GM23338 (cell line): ENCODE data around the gene CFH. TPM values are rescaled to one million over a fixed set of nuclear protein-coding genes. Genes with fewer than 3 reads are reported as not detected.

Experiments used
- ATAC-seq: fragments of 200-7000 bp; cut with Tn5 transposase; 3 replicates; pipeline ENCODE4 v1.9.1; 2020
- DNase-seq: peaks from one replicate; pipeline ENCODE4 v3.0.0-alpha.2; 2015; ENCODE audit warnings: low spot score
- H2AFZ ChIP-seq: fragments of 200-600 bp; sonication (generic); 2 replicates; pipeline ENCODE4 v1.8.0; 2016; ENCODE audit warnings: antibody characterized with exemption, mild to moderate bottlenecking, moderate library complexity
- H3F3A ChIP-seq: fragments of 200-600 bp; sonication (generic); replicated peaks from 2 replicates; pipeline ENCODE4 v1.8.0; 2017; ENCODE audit warnings: antibody characterized with exemption, mixed run types, low read depth
- H3K27ac ChIP-seq: fragments of 200-600 bp; sonication (generic); 2 replicates; pipeline ENCODE4 v1.6.1; 2016; ENCODE audit warnings: low read depth
- H3K27me3 ChIP-seq: fragments of 200-600 bp; sonication (generic); 2 replicates; pipeline ENCODE4 v1.8.0; 2016; ENCODE audit warnings: mild to moderate bottlenecking, mixed run types, moderate library complexity; ENCODE audit not compliant: insufficient read depth
- H3K36me3 ChIP-seq: fragments of 200-600 bp; sonication (generic); 2 replicates; pipeline ENCODE4 v1.8.0; 2016; ENCODE audit warnings: mild to moderate bottlenecking; ENCODE audit not compliant: insufficient read depth
- H3K4me1 ChIP-seq: fragments of 200-600 bp; sonication (generic); 2 replicates; pipeline ENCODE4 v1.8.0; 2016; ENCODE audit warnings: mild to moderate bottlenecking, moderate library complexity; ENCODE audit not compliant: insufficient read depth
- H3K4me2 ChIP-seq: fragments of 200-600 bp; sonication (generic); 2 replicates; pipeline ENCODE4 v1.7.1; 2017; ENCODE audit warnings: mixed run types
- H3K4me3 ChIP-seq: fragments of 200-600 bp; sonication (generic); 2 replicates; pipeline ENCODE4 v1.6.1; 2016; ENCODE audit warnings: mixed run types
- H3K79me2 ChIP-seq: fragments of 200-600 bp; sonication (generic); replicated peaks from 2 replicates; pipeline ENCODE4 v1.8.0; 2017; ENCODE audit warnings: mild to moderate bottlenecking; ENCODE audit not compliant: insufficient read depth
- H3K9me2 ChIP-seq: fragments of 200-600 bp; sonication (generic); 2 replicates; pipeline ENCODE4 v1.8.0; 2017; ENCODE audit not compliant: insufficient read depth
- H4K20me1 ChIP-seq: fragments of 200-600 bp; sonication (generic); replicated peaks from 2 replicates; pipeline ENCODE4 v1.8.0; 2017; ENCODE audit warnings: mild to moderate bottlenecking; ENCODE audit not compliant: insufficient read depth
- H3K27ac Mint-ChIP-seq: 2 replicates; pipeline ENCODE4 v1.8.0; 2020; ENCODE audit warnings: inconsistent platforms, mild to moderate bottlenecking, moderate library complexity, mixed read lengths
- H3K27me3 Mint-ChIP-seq: 3 replicates; pipeline ENCODE4 v1.8.0; 2022; ENCODE audit warnings: low read depth, mild to moderate bottlenecking, moderate library complexity, mixed read lengths, inconsistent platforms; ENCODE audit not compliant: insufficient read depth, poor library complexity
- H3K36me3 Mint-ChIP-seq: 3 replicates; pipeline ENCODE4 v1.8.0; 2021; ENCODE audit warnings: low read depth, mild to moderate bottlenecking, inconsistent platforms, moderate library complexity, mixed read lengths
- H3K4me1 Mint-ChIP-seq: 3 replicates; pipeline ENCODE4 v1.8.0; 2020; ENCODE audit warnings: mild to moderate bottlenecking, inconsistent platforms, mixed read lengths
- H3K4me3 Mint-ChIP-seq: 3 replicates; pipeline ENCODE4 v1.8.0; 2021; ENCODE audit warnings: moderate library complexity, mild to moderate bottlenecking, inconsistent platforms, mixed read lengths
- H3K9me3 Mint-ChIP-seq: 3 replicates; pipeline ENCODE4 v1.8.0; 2020; ENCODE audit warnings: moderate library complexity, mild to moderate bottlenecking, inconsistent platforms, mixed read lengths
- CREB1 ChIP-seq: fragments of 250-450 bp; sonication (Bioruptor Pico); IDR thresholded peaks from 2 replicates; pipeline ENCODE4 v1.5.0; 2020; ENCODE audit warnings: low read depth, mild to moderate bottlenecking, moderate library complexity
- EZH2 ChIP-seq: fragments of 200-600 bp; sonication (generic); IDR thresholded peaks from one replicate; pipeline ENCODE4 v1.8.0; 2017; ENCODE audit warnings: antibody characterized with exemption, mild to moderate bottlenecking, low read depth; ENCODE audit not compliant: unreplicated experiment
- EZH2phosphoT487 ChIP-seq: fragments of 200-600 bp; sonication (generic); IDR thresholded peaks from one replicate; pipeline ENCODE4 v1.8.1; 2018; ENCODE audit warnings: antibody characterized with exemption; ENCODE audit not compliant: unreplicated experiment
- JUNB ChIP-seq: IDR thresholded peaks from one replicate; pipeline ENCODE4 v1.6.1; 2016; ENCODE audit warnings: antibody characterized with exemption; ENCODE audit not compliant: unreplicated experiment
- POLR2AphosphoS5 ChIP-seq: IDR thresholded peaks from 2 replicates; pipeline ENCODE4 v1.6.1; 2016; ENCODE audit warnings: antibody characterized with exemption, low read depth
- STAT1 ChIP-seq: IDR thresholded peaks from one replicate; pipeline ENCODE4 v1.6.1; 2016; ENCODE audit warnings: antibody characterized with exemption; ENCODE audit not compliant: unreplicated experiment
- ZNF114 ChIP-seq: fragments of 250-450 bp; sonication (Bioruptor Pico); IDR thresholded peaks from 2 replicates; pipeline ENCODE4 v1.5.0; 2020; ENCODE audit warnings: mild to moderate bottlenecking, moderate library complexity
- ZNF331 ChIP-seq: fragments of 250-450 bp; sonication (Bioruptor Pico); IDR thresholded peaks from 2 replicates; pipeline ENCODE4 v1.5.0; 2020; ENCODE audit warnings: low read depth, mild to moderate bottlenecking, moderate library complexity
- polyA plus RNA-seq: library from polyadenylated mRNA; unstranded; fragments of >200 nt; fragmentation: Nextera tagmentation; extraction: Ambion mirVana; gene quantifications from 2 replicates; pipeline ENCODE4 v1.2.1, GENCODE V29; 2016
- total RNA-seq: library from RNA; depleted of rRNA; stranded (reverse); fragments of >200 nt; shearing (Covaris generic); gene quantifications from 2 replicates; pipeline ENCODE4 v1.2.3, GENCODE V29; 2014
- TF ChIP-seq, protein P1 (sequence below), 2 experiments: fragments of 200-600 bp in 1 of 2; sonication (generic) in 1 of 2; conservative IDR thresholded peaks; 2 replicates each; pipeline versions ENCODE4 v1.5.1 to v1.6.1; 2016 to 2017; ENCODE audit warnings: antibody characterized with exemption in 2 of 2, low read depth in 2 of 2, mild to moderate bottlenecking in 2 of 2, moderate library complexity in 1 of 2
- TF ChIP-seq, protein P2 (sequence below): IDR thresholded peaks from one replicate; pipeline ENCODE4 v1.6.1; 2018; ENCODE audit warnings: antibody characterized with exemption; ENCODE audit not compliant: unreplicated experiment
- TF ChIP-seq, protein P3 (sequence below): fragments of 250-450 bp; sonication (Bioruptor Pico); IDR thresholded peaks from 2 replicates; pipeline ENCODE4 v1.5.0; 2020; ENCODE audit warnings: mild to moderate bottlenecking, moderate library complexity

CFH gene
- total and polyA plus RNA-seq, 2 experiments from 2014 or later = not detected

DNA sequence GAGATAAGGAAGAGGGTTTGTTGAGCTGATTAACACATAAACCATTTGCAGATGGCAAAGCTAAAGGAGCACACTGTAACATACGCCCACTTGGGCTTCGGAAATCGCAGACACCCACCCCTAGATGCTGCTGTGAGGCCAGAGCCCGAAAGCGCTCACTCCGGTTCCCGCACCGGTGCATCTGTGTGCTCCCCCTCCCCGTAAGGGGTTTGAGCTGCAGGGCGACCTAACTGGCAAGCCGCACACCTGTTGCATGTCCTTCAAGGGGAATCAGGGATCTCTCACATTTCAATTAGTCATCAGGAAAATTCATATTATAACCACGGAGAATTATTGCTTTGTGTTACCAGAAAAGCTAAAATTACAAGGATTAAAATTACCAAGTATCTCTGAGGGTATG lies 1.4 kb upstream of the CFH start:
- Histone ChIP-seq H3K79me2 (no peaks in the 10 kb centered on the region), H2AFZ (peak overlapping the region; percentile 80), H3K36me3 (no peaks in the 10 kb centered on the region), H3K4me1 (no peaks in the 10 kb centered on the region), H3F3A (no peaks in the 10 kb centered on the region), H3K4me3 (no peak overlapping the region), H3K27me3 (no peaks in the 10 kb centered on the region), H4K20me1 (no peaks in the 10 kb centered on the region), H3K4me2 (no peak overlapping the region), H3K9me2 (no peaks in the 10 kb centered on the region), H3K27ac (no peak overlapping the region)
- TF ChIP-seq EZH2phosphoT487 (no peak), STAT1 (no peak), ZNF114 (CRISPR knock-in tag) (no peak)
- TF ChIP-seq, protein P1, sequence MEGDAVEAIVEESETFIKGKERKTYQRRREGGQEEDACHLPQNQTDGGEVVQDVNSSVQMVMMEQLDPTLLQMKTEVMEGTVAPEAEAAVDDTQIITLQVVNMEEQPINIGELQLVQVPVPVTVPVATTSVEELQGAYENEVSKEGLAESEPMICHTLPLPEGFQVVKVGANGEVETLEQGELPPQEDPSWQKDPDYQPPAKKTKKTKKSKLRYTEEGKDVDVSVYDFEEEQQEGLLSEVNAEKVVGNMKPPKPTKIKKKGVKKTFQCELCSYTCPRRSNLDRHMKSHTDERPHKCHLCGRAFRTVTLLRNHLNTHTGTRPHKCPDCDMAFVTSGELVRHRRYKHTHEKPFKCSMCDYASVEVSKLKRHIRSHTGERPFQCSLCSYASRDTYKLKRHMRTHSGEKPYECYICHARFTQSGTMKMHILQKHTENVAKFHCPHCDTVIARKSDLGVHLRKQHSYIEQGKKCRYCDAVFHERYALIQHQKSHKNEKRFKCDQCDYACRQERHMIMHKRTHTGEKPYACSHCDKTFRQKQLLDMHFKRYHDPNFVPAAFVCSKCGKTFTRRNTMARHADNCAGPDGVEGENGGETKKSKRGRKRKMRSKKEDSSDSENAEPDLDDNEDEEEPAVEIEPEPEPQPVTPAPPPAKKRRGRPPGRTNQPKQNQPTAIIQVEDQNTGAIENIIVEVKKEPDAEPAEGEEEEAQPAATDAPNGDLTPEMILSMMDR (conservative IDR thresholded peaks at IDR 0.05; ENCODE audit: low read depth in 2 of 2) = no peak
- Mint-ChIP-seq H3K4me3 (peak overlapping the region; percentile 37; the same call in 2 of the 3 replicates), H3K4me1 (peaks cover 3% of the 10 kb centered on the region; the same call in 2 of the 3 replicates), H3K27ac (no peak overlapping the region), H3K36me3 (no peaks in the 10 kb centered on the region), H3K27me3 (peaks cover under 1% of the 10 kb centered on the region), H3K9me3 (no peaks in the 10 kb centered on the region)
- DNase-seq (peak; percentile 56), ATAC-seq (peak; percentile 88)

DNA sequence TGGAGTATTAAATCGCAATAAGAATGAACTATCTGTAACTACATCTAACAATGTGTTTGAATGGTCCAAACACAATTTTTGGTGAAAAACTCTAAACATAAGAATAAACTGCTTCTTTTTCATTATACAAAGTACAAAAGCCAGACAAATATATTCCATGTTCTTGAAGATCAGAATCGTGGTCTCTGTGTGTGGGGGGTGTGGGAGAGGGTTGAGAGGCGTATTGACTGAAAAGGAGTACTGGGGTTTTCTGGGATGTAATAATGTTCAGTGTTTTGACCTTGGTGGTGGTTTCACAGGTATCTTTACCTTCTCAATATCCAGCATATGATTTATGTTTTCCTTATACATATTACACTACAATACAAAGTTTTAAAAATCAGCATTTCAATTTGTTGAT lies 764 bp upstream of the CFH start:
- no peaks in the 10 kb centered on the region for H3K36me3 ChIP-seq
- no peaks in the 10 kb centered on the region for H4K20me1 ChIP-seq
- peaks cover 6% of the 10 kb centered on the region; the same call in 2 of the 3 replicates for H3K4me1 Mint-ChIP-seq
- H3K27me3 Mint-ChIP-seq = peaks cover 2% of the 10 kb centered on the region
- no peak for ATAC-seq
- H3K27me3 ChIP-seq = no peaks in the 10 kb centered on the region
- no peak overlapping the region for H3K27ac ChIP-seq
- no peak overlapping the region for H3K27ac Mint-ChIP-seq
- H3K36me3 Mint-ChIP-seq = no peaks in the 10 kb centered on the region
- no peaks in the 10 kb centered on the region for H3F3A ChIP-seq
- no peak overlapping the region for H3K4me2 ChIP-seq
- H3K4me3 Mint-ChIP-seq = no peak overlapping the region
- H2AFZ ChIP-seq = no peak overlapping the region
- no peaks in the 10 kb centered on the region for H3K9me3 Mint-ChIP-seq
- H3K79me2 ChIP-seq = no peaks in the 10 kb centered on the region
- H3K9me2 ChIP-seq = no peaks in the 10 kb centered on the region
- no peak overlapping the region for H3K4me3 ChIP-seq
- DNase-seq = no peak
- H3K4me1 ChIP-seq = no peaks in the 10 kb centered on the region
- TF ChIP-seq POLR2AphosphoS5 = no peak
- TF ChIP-seq, protein P2, sequence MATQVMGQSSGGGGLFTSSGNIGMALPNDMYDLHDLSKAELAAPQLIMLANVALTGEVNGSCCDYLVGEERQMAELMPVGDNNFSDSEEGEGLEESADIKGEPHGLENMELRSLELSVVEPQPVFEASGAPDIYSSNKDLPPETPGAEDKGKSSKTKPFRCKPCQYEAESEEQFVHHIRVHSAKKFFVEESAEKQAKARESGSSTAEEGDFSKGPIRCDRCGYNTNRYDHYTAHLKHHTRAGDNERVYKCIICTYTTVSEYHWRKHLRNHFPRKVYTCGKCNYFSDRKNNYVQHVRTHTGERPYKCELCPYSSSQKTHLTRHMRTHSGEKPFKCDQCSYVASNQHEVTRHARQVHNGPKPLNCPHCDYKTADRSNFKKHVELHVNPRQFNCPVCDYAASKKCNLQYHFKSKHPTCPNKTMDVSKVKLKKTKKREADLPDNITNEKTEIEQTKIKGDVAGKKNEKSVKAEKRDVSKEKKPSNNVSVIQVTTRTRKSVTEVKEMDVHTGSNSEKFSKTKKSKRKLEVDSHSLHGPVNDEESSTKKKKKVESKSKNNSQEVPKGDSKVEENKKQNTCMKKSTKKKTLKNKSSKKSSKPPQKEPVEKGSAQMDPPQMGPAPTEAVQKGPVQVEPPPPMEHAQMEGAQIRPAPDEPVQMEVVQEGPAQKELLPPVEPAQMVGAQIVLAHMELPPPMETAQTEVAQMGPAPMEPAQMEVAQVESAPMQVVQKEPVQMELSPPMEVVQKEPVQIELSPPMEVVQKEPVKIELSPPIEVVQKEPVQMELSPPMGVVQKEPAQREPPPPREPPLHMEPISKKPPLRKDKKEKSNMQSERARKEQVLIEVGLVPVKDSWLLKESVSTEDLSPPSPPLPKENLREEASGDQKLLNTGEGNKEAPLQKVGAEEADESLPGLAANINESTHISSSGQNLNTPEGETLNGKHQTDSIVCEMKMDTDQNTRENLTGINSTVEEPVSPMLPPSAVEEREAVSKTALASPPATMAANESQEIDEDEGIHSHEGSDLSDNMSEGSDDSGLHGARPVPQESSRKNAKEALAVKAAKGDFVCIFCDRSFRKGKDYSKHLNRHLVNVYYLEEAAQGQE = no peak
- no peak for TF ChIP-seq EZH2
- TF ChIP-seq, protein P3, sequence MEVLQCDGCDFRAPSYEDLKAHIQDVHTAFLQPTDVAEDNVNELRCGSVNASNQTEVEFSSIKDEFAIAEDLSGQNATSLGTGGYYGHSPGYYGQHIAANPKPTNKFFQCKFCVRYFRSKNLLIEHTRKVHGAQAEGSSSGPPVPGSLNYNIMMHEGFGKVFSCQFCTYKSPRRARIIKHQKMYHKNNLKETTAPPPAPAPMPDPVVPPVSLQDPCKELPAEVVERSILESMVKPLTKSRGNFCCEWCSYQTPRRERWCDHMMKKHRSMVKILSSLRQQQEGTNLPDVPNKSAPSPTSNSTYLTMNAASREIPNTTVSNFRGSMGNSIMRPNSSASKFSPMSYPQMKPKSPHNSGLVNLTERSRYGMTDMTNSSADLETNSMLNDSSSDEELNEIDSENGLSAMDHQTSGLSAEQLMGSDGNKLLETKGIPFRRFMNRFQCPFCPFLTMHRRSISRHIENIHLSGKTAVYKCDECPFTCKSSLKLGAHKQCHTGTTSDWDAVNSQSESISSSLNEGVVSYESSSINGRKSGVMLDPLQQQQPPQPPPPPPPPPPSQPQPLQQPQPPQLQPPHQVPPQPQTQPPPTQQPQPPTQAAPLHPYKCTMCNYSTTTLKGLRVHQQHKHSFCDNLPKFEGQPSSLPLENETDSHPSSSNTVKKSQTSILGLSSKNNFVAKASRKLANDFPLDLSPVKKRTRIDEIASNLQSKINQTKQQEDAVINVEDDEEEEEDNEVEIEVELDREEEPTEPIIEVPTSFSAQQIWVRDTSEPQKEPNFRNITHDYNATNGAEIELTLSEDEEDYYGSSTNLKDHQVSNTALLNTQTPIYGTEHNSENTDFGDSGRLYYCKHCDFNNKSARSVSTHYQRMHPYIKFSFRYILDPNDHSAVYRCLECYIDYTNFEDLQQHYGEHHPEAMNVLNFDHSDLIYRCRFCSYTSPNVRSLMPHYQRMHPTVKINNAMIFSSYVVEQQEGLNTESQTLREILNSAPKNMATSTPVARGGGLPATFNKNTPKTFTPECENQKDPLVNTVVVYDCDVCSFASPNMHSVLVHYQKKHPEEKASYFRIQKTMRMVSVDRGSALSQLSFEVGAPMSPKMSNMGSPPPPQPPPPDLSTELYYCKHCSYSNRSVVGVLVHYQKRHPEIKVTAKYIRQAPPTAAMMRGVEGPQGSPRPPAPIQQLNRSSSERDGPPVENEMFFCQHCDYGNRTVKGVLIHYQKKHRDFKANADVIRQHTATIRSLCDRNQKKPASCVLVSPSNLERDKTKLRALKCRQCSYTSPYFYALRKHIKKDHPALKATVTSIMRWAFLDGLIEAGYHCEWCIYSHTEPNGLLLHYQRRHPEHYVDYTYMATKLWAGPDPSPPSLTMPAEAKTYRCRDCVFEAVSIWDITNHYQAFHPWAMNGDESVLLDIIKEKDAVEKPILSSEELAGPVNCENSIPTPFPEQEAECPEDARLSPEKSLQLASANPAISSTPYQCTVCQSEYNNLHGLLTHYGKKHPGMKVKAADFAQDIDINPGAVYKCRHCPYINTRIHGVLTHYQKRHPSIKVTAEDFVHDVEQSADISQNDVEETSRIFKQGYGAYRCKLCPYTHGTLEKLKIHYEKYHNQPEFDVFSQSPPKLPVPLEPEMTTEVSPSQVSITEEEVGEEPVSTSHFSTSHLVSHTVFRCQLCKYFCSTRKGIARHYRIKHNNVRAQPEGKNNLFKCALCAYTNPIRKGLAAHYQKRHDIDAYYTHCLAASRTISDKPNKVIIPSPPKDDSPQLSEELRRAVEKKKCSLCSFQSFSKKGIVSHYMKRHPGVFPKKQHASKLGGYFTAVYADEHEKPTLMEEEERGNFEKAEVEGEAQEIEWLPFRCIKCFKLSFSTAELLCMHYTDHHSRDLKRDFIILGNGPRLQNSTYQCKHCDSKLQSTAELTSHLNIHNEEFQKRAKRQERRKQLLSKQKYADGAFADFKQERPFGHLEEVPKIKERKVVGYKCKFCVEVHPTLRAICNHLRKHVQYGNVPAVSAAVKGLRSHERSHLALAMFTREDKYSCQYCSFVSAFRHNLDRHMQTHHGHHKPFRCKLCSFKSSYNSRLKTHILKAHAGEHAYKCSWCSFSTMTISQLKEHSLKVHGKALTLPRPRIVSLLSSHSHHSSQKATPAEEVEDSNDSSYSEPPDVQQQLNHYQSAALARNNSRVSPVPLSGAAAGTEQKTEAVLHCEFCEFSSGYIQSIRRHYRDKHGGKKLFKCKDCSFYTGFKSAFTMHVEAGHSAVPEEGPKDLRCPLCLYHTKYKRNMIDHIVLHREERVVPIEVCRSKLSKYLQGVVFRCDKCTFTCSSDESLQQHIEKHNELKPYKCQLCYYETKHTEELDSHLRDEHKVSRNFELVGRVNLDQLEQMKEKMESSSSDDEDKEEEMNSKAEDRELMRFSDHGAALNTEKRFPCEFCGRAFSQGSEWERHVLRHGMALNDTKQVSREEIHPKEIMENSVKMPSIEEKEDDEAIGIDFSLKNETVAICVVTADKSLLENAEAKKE = no peak
- TF ChIP-seq CREB1 (CRISPR knock-in tag) = no peak
- no peak for TF ChIP-seq ZNF331 (CRISPR knock-in tag)
- no peak for TF ChIP-seq STAT1
- no peak for TF ChIP-seq ZNF114 (CRISPR knock-in tag)
- no peak for TF ChIP-seq JUNB
